Neural progenitor cell (in vitro differentiated cells): Measurements from ENCODE around the gene CREB5. TPM values are rescaled to one million over a fixed set of nuclear protein-coding genes. Genes with fewer than 3 reads are reported as not detected.

ENCODE experiments used
- DNase-seq: peaks from one replicate; pipeline ENCODE4 v3.0.0-alpha.2; 2016; ENCODE audit warnings: low spot score
- H2AFZ ChIP-seq: fragments of 200-600 bp; sonication (generic); replicated peaks from 2 replicates; pipeline ENCODE4 v1.6.1; 2016; ENCODE audit warnings: antibody characterized with exemption
- H3F3A ChIP-seq: fragments of 200-600 bp; sonication (generic); 2 replicates; pipeline ENCODE4 v1.6.1; 2016; ENCODE audit warnings: antibody characterized with exemption, low read depth
- H3K27ac ChIP-seq: fragments of 200-600 bp; sonication (generic); 2 replicates; pipeline ENCODE4 v1.5.1; 2016; ENCODE audit warnings: mild to moderate bottlenecking
- H3K27me3 ChIP-seq: fragments of 200-600 bp; sonication (generic); 2 replicates; pipeline ENCODE4 v1.6.1; 2016; ENCODE audit warnings: mild to moderate bottlenecking, moderate library complexity
- H3K36me3 ChIP-seq: fragments of 200-600 bp; sonication (generic); 2 replicates; pipeline ENCODE4 v1.5.1; 2016
- H3K4me1 ChIP-seq: fragments of 200-600 bp; sonication (generic); 2 replicates; pipeline ENCODE4 v1.6.1; 2016; ENCODE audit warnings: mixed run types
- H3K4me2 ChIP-seq: fragments of 200-600 bp; sonication (generic); 2 replicates; pipeline ENCODE4 v1.6.1; 2016
- H3K4me3 ChIP-seq: fragments of 200-600 bp; sonication (generic); 2 replicates; pipeline ENCODE4 v1.5.1; 2016
- H3K79me2 ChIP-seq: fragments of 200-600 bp; sonication (generic); 2 replicates; pipeline ENCODE4 v1.6.1; 2016; ENCODE audit warnings: low read depth
- H3K9ac ChIP-seq: fragments of 200-600 bp; sonication (generic); 2 replicates; pipeline ENCODE4 v1.6.1; 2016
- H3K9me3 ChIP-seq: fragments of 200-600 bp; sonication (generic); 2 replicates; pipeline ENCODE4 v1.5.1; 2016; ENCODE audit warnings: low read depth
- H4K20me1 ChIP-seq: fragments of 200-600 bp; sonication (generic); 2 replicates; pipeline ENCODE4 v1.6.1; 2016; ENCODE audit warnings: low read depth
- H3K27ac Mint-ChIP-seq: 3 replicates; pipeline ENCODE4 v1.8.0; 2021; ENCODE audit warnings: mixed read lengths
- H3K27me3 Mint-ChIP-seq: 2 replicates; pipeline ENCODE4 v1.8.0; 2022; ENCODE audit warnings: low read depth, mild to moderate bottlenecking, inconsistent platforms, moderate library complexity, mixed read lengths; ENCODE audit not compliant: insufficient read depth
- H3K36me3 Mint-ChIP-seq: 3 replicates; pipeline ENCODE4 v1.8.0; 2021; ENCODE audit warnings: mixed read lengths
- H3K4me1 Mint-ChIP-seq: 3 replicates; pipeline ENCODE4 v1.8.0; 2021; ENCODE audit warnings: mixed read lengths
- H3K4me3 Mint-ChIP-seq: 3 replicates; pipeline ENCODE4 v1.8.0; 2021; ENCODE audit warnings: mild to moderate bottlenecking, moderate library complexity, mixed read lengths
- H3K9me3 Mint-ChIP-seq: 3 replicates; pipeline ENCODE4 v1.8.0; 2020; ENCODE audit warnings: mixed read lengths
- EZH2 ChIP-seq: fragments of 200-600 bp; sonication (generic); IDR thresholded peaks from 2 replicates; pipeline ENCODE4 v1.6.1; 2017; ENCODE audit warnings: antibody characterized with exemption, mild to moderate bottlenecking, moderate library complexity
- EZH2phosphoT487 ChIP-seq: fragments of 200-600 bp; sonication (generic); IDR thresholded peaks from 2 replicates; pipeline ENCODE4 v1.6.1; 2017; ENCODE audit warnings: antibody characterized with exemption
- total RNA-seq: library from RNA; depleted of rRNA; stranded (reverse); fragments of >200 nt; gene quantifications from 2 replicates; pipeline ENCODE4 v1.2.3, GENCODE V29; 2015; ENCODE audit warnings: low replicate concordance
- TF ChIP-seq, protein P1 (sequence below): fragments of 200-600 bp; sonication (generic); IDR thresholded peaks from 2 replicates; pipeline ENCODE4 v1.5.1; 2017; ENCODE audit warnings: antibody characterized with exemption, mild to moderate bottlenecking

CREB5 gene
- total RNA-seq, 1 donor from 2014 or later = 1.2 TPM

DNA sequence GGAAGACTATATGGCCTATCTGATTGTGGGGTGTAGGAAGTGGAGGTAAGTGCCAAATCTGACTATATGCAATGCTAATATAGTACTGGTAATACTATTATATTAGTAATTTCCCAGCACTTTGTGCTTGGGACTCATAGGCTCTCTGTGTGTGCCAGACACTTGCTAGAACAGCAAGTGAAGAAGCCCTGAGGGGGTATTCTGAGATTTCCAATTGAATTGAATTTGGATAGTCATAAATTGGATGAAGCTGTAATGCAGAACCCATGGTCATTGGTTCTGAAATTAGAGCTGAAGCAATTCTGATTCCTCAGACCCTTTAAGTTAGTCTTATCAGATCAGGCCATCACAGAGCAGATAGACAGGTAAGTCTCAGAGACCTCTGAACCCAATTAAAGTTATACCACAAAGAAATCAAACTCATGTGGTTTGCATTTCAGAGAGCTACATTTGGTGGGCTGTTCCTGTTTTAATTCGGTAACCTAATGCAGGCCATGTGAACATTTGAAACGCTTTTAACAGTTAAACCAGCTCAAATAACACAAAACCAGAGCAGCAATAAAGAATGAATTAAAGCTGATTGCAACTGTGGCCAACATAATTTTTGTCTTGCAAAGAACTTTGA lies 179.5 kb downstream of the CREB5 start:
- TF ChIP-seq EZH2phosphoT487 (no peak), EZH2 (no peak)
- TF ChIP-seq, protein P1, sequence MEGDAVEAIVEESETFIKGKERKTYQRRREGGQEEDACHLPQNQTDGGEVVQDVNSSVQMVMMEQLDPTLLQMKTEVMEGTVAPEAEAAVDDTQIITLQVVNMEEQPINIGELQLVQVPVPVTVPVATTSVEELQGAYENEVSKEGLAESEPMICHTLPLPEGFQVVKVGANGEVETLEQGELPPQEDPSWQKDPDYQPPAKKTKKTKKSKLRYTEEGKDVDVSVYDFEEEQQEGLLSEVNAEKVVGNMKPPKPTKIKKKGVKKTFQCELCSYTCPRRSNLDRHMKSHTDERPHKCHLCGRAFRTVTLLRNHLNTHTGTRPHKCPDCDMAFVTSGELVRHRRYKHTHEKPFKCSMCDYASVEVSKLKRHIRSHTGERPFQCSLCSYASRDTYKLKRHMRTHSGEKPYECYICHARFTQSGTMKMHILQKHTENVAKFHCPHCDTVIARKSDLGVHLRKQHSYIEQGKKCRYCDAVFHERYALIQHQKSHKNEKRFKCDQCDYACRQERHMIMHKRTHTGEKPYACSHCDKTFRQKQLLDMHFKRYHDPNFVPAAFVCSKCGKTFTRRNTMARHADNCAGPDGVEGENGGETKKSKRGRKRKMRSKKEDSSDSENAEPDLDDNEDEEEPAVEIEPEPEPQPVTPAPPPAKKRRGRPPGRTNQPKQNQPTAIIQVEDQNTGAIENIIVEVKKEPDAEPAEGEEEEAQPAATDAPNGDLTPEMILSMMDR = no peak
- Mint-ChIP-seq H3K9me3 (no peaks in the 10 kb centered on the region), H3K36me3 (no peaks in the 10 kb centered on the region), H3K4me3 (no peak overlapping the region), H3K4me1 (peaks cover 14% of the 10 kb centered on the region), H3K27ac (no peak overlapping the region), H3K27me3 (peaks cover 3% of the 10 kb centered on the region)
- no peaks in the 10 kb centered on the region for H4K20me1 ChIP-seq
- no peaks in the 10 kb centered on the region for H3K27me3 ChIP-seq
- H3K27ac ChIP-seq = no peak overlapping the region
- DNase-seq = no peak
- H3K4me3 ChIP-seq = no peak overlapping the region
- H3F3A ChIP-seq = no peaks in the 10 kb centered on the region
- H3K4me1 ChIP-seq = no peaks in the 10 kb centered on the region
- H3K79me2 ChIP-seq = no peaks in the 10 kb centered on the region
- no peaks in the 10 kb centered on the region for H3K9me3 ChIP-seq
- no peak overlapping the region for H3K4me2 ChIP-seq
- H2AFZ ChIP-seq = no peak overlapping the region
- H3K9ac ChIP-seq = no peak overlapping the region
- H3K36me3 ChIP-seq = no peaks in the 10 kb centered on the region

DNA sequence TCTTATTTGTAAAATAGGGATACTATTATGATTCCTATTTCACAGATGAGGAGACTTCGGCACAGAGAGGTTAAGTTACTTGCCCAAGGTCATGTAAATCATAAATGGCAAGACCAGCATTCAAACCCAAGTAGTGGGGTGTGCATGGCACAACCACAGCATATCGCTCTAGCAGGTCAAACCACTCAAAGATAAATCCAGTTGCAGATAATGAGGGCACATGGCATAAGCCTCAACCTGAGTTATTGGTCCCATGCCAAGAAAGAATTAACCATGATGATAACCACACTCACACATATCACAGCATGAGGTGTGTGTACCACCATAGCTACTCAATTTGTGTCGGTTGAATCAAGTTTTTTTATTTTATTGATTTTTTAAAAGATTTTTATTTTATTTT lies 180.5 kb downstream of the CREB5 start:
- Histone ChIP-seq H4K20me1 (no peaks in the 10 kb centered on the region), H3K9me3 (no peaks in the 10 kb centered on the region), H3K4me2 (no peak overlapping the region), H3K79me2 (no peaks in the 10 kb centered on the region), H3K36me3 (no peaks in the 10 kb centered on the region), H3K4me3 (no peak overlapping the region), H3K27me3 (no peaks in the 10 kb centered on the region), H3K27ac (no peak overlapping the region), H2AFZ (no peak overlapping the region), H3K4me1 (no peaks in the 10 kb centered on the region), H3K9ac (no peak overlapping the region), H3F3A (no peaks in the 10 kb centered on the region)
- Mint-ChIP-seq H3K27ac (no peak overlapping the region), H3K27me3 (peaks cover 3% of the 10 kb centered on the region), H3K4me1 (peaks cover 10% of the 10 kb centered on the region), H3K36me3 (no peaks in the 10 kb centered on the region), H3K9me3 (no peaks in the 10 kb centered on the region), H3K4me3 (no peak overlapping the region)
- no peak for DNase-seq
- TF ChIP-seq, protein P1 = no peak
- TF ChIP-seq EZH2phosphoT487 = no peak
- TF ChIP-seq EZH2 = no peak

DNA sequence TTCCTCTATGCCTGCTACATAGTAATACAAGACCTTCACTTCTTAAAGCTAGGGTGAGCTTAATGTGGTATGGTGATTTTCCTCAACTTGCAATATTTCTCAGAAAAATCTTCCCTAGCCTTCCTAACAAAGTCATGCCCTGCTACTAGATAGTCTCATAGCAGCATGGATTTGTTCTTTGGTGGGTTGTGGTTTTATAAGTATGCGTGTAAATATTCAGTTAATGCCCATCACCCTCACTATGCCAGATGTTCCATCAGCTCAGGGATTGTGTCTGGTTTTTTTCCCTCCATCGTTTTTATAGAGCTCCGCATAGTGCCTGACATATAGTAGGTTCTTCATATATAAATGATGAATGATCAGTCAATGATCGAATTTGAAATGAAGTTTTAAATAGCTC lies 182.8 kb downstream of the CREB5 start:
- Mint-ChIP-seq H3K36me3 (no peaks in the 10 kb centered on the region), H3K4me1 (peaks cover 10% of the 10 kb centered on the region), H3K27ac (no peak overlapping the region), H3K4me3 (no peak overlapping the region), H3K27me3 (peaks cover 3% of the 10 kb centered on the region), H3K9me3 (no peaks in the 10 kb centered on the region)
- Histone ChIP-seq H3K27ac (no peak overlapping the region), H3K27me3 (no peaks in the 10 kb centered on the region), H4K20me1 (no peaks in the 10 kb centered on the region), H3K9ac (no peak overlapping the region), H2AFZ (no peak overlapping the region), H3K9me3 (no peaks in the 10 kb centered on the region), H3K79me2 (no peaks in the 10 kb centered on the region), H3K36me3 (no peaks in the 10 kb centered on the region), H3K4me2 (no peak overlapping the region), H3K4me3 (no peak overlapping the region), H3F3A (no peaks in the 10 kb centered on the region), H3K4me1 (no peaks in the 10 kb centered on the region)
- TF ChIP-seq EZH2 = no peak
- no peak for TF ChIP-seq EZH2phosphoT487
- TF ChIP-seq, protein P1 = no peak
- no peak for DNase-seq
